CD4-positive, alpha-beta T cell (primary cell): ENCODE data around the gene CHRM5. TPM values are rescaled to one million over a fixed set of nuclear protein-coding genes. Genes with fewer than 3 reads are reported as not detected.

Source experiments
- ATAC-seq: fragments of 200-7000 bp; cut with Tn5 transposase; one replicate; pipeline ENCODE4 v1.10.0; 2022; ENCODE audit warnings: mild to moderate bottlenecking; ENCODE audit not compliant: poor library complexity
- CTCF ChIA-PET: fragments of 350-600 bp; sonication (Branson Sonifier 250); formaldehyde crosslinking; loops from one replicate; lab custom pipeline; 2021; ENCODE audit warnings: antibody characterized with exemption, inconsistent platforms; lab: Charles Lee
- POLR2A ChIA-PET: fragments of 350-600 bp; sonication (Branson Sonifier 250); formaldehyde crosslinking; loops from one replicate; lab custom pipeline; 2021; ENCODE audit warnings: antibody characterized with exemption, inconsistent platforms; lab: Charles Lee
- DNase-seq, 14 experiments: peaks; one replicate each; pipeline ENCODE4 v3.0.0-alpha.2; 2013 to 2020; ENCODE audit warnings: mixed read lengths in 2 of 14
- H3K27ac ChIP-seq, 2 donors: one replicate each; pipeline versions ENCODE4 v1.5.1 to v1.7.0; 2013; ENCODE audit warnings: low read length in 2 of 2, low read depth in 1 of 2, mild to moderate bottlenecking in 1 of 2
- H3K27me3 ChIP-seq, 2 experiments: 1 replicate in 1 of 2; 2 replicates in 1 of 2; pipeline versions ENCODE4 v1.6.1 to v1.7.0; 2013; ENCODE audit warnings: low read length in 2 of 2, control low read depth in 1 of 2, mild to moderate bottlenecking in 1 of 2, moderate library complexity in 1 of 2; ENCODE audit not compliant: insufficient read depth in 2 of 2, control insufficient read depth in 1 of 2
- H3K36me3 ChIP-seq: one replicate; pipeline ENCODE4 v1.6.1; 2013; ENCODE audit warnings: low read length, control low read depth; ENCODE audit not compliant: insufficient read depth
- H3K4me1 ChIP-seq: one replicate; pipeline ENCODE4 v1.6.1; 2013; ENCODE audit warnings: low read length, control low read depth; ENCODE audit not compliant: insufficient read depth
- H3K4me3 ChIP-seq: one replicate; pipeline ENCODE4 v1.5.1; 2013; ENCODE audit warnings: mild to moderate bottlenecking, low read length, moderate library complexity
- H3K9me3 ChIP-seq, 2 experiments: 1 replicate in 1 of 2; 2 replicates in 1 of 2; pipeline versions ENCODE4 v1.6.1 to v1.7.0; 2013; ENCODE audit warnings: low read length in 2 of 2, mild to moderate bottlenecking in 2 of 2, control low read depth in 1 of 2, moderate library complexity in 1 of 2; ENCODE audit not compliant: control insufficient read depth in 1 of 2, insufficient read depth in 1 of 2
- H3K27ac Mint-ChIP-seq: one replicate; pipeline ENCODE4 v1.8.0; 2020; ENCODE audit warnings: mixed read lengths
- H3K27me3 Mint-ChIP-seq: one replicate; pipeline ENCODE4 v1.8.0; 2021; ENCODE audit warnings: mixed read lengths
- H3K36me3 Mint-ChIP-seq: one replicate; pipeline ENCODE4 v1.8.0; 2021; ENCODE audit warnings: low read depth, mixed read lengths
- H3K4me1 Mint-ChIP-seq: one replicate; pipeline ENCODE4 v1.8.0; 2021; ENCODE audit warnings: low read depth, mixed read lengths
- H3K4me3 Mint-ChIP-seq: one replicate; pipeline ENCODE4 v1.8.0; 2020; ENCODE audit warnings: mild to moderate bottlenecking, mixed read lengths
- H3K9me3 Mint-ChIP-seq: one replicate; pipeline ENCODE4 v1.8.0; 2020; ENCODE audit warnings: mixed read lengths
- intact Hi-C, 2 experiments: fragments of 100-400 bp; cut with DNase I in 1 of 2; cut with micrococcal nuclease in 1 of 2; formaldehyde crosslinking; loops; one replicate each; pipeline versions ENCODE4 v1.15.1 to v1.9.0; 2023 to 2025; cut with DNase I, micrococcal nuclease
- total RNA-seq, 174 experiments: library from RNA in 2 of 174; stranded (reverse) in 2 of 174; gene quantifications; one replicate each; pipeline ENCODE4 v1.2.3 and lab custom pipeline; 2021 to 2026
- TF ChIP-seq, protein P1 (sequence below): fragments of 200-600 bp; IDR thresholded peaks from one replicate; pipeline ENCODE4 v1.8.0; 2022; ENCODE audit warnings: antibody characterized with exemption, mild to moderate bottlenecking

The CHRM5 gene
- total RNA-seq, 2 experiments from 2014 or later: not detected

GRCh38 chr15:34055868-34056595, 87.7 kb downstream of the CHRM5 start:
- CTCF ChIA-PET: no interaction called here
- Mint-ChIP-seq H3K27me3 (no peaks in the 10 kb centered on the region), H3K9me3 (peaks cover 7% of the 10 kb centered on the region), H3K36me3 (peaks cover 13% of the 10 kb centered on the region), H3K4me1 (no peaks in the 10 kb centered on the region), H3K4me3 (no peak overlapping the region), H3K27ac (no peak overlapping the region)
- TF ChIP-seq, protein P1, sequence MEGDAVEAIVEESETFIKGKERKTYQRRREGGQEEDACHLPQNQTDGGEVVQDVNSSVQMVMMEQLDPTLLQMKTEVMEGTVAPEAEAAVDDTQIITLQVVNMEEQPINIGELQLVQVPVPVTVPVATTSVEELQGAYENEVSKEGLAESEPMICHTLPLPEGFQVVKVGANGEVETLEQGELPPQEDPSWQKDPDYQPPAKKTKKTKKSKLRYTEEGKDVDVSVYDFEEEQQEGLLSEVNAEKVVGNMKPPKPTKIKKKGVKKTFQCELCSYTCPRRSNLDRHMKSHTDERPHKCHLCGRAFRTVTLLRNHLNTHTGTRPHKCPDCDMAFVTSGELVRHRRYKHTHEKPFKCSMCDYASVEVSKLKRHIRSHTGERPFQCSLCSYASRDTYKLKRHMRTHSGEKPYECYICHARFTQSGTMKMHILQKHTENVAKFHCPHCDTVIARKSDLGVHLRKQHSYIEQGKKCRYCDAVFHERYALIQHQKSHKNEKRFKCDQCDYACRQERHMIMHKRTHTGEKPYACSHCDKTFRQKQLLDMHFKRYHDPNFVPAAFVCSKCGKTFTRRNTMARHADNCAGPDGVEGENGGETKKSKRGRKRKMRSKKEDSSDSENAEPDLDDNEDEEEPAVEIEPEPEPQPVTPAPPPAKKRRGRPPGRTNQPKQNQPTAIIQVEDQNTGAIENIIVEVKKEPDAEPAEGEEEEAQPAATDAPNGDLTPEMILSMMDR: no peak
- Histone ChIP-seq H3K27ac (no peak overlapping the region), H3K4me1 (no peaks in the 10 kb centered on the region), H3K27me3 (no peaks in the 10 kb centered on the region), H3K4me3 (no peak overlapping the region), H3K9me3 (peaks cover 0 to 2% of the 10 kb centered on the region in 2 experiments), H3K36me3 (no peaks in the 10 kb centered on the region)
- POLR2A ChIA-PET: no interaction called here
- intact Hi-C loops: loop anchor here in 1 of 2 experiments (2.0 kb wide), 1 partner anchor 13 kb away; no protein-coding TSS in a partner anchor
- DNase-seq (no peak), ATAC-seq (no peak)

DNA sequence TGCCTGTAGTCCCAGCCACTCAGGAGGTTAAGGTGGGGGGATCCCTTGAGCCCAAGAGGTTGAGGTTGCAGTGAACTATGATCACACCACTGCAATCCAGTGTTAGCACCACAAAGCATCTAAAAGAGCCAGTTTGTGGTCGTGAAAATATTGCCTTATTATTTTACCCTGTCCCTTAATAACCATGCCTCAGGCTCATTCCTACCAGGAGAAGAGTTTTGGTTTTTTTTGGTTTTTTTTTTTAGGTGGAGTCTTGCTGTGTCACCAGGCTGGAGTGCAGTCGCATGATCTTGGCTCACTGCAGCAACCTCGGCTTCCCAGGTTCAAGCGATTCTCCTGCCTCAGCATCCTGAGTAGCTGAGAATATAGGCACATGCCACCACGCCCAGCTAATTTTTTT, 88.6 kb downstream of the CHRM5 start:
- Mint-ChIP-seq H3K4me3 (no peak overlapping the region), H3K27me3 (no peaks in the 10 kb centered on the region), H3K36me3 (peaks cover 5% of the 10 kb centered on the region), H3K27ac (no peak overlapping the region), H3K9me3 (no peaks in the 10 kb centered on the region), H3K4me1 (no peaks in the 10 kb centered on the region)
- ATAC-seq: no peak
- Histone ChIP-seq H3K4me3 (no peak overlapping the region), H3K9me3 (no peaks in the 10 kb centered on the region), H3K36me3 (no peaks in the 10 kb centered on the region), H3K4me1 (no peaks in the 10 kb centered on the region), H3K27ac (no peak overlapping the region), H3K27me3 (no peaks in the 10 kb centered on the region)
- no peak for DNase-seq
- ChIA-PET CTCF (no interaction called here), POLR2A (no interaction called here)
- intact Hi-C loops: loop anchor here in 1 of 2 experiments (2.0 kb wide), 1 partner anchor 14 kb away; no protein-coding TSS in a partner anchor
- TF ChIP-seq, protein P1: no peak

DNA sequence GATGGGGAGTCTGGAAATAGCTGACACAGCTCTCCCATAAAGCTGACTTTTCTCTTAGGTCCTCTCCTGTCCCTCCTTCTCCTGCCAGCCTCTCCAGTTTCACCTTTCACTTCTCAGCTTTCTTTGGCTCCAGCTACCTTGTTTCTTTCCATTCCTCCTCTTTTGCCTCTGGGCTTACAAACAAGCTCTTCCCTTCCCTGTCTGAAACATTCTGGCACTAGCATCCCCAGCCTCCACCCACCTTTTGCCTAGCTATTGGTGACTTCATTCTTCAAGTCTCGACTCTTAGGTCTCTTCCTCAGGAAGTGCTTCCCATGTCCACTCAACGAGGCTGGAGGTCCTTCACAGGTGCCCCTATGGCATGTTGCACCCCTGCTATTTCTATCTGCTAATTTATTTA, 91.2 kb downstream of the CHRM5 start:
- ChIA-PET CTCF (interaction anchor here (1.1 to 2.7 kb wide), 2 partner anchors 26 to 150 kb away, joined by 3 to 8 read pairs; partner anchors contain the start of gene KATNBL1), POLR2A (no interaction called here)
- ATAC-seq (no peak), DNase-seq (no peak)
- intact Hi-C loops: no loop called here
- Histone ChIP-seq H3K4me3 (no peak overlapping the region), H3K36me3 (no peaks in the 10 kb centered on the region), H3K4me1 (no peaks in the 10 kb centered on the region), H3K9me3 (no peaks in the 10 kb centered on the region), H3K27me3 (no peaks in the 10 kb centered on the region), H3K27ac (no peak overlapping the region)
- H3K27ac Mint-ChIP-seq: no peak overlapping the region
- H3K27me3 Mint-ChIP-seq: no peaks in the 10 kb centered on the region
- H3K4me3 Mint-ChIP-seq: no peak overlapping the region
- no peaks in the 10 kb centered on the region for H3K36me3 Mint-ChIP-seq
- H3K9me3 Mint-ChIP-seq: no peaks in the 10 kb centered on the region
- TF ChIP-seq, protein P1: no peak
- no peaks in the 10 kb centered on the region for H3K4me1 Mint-ChIP-seq
